Measurements from ENCODE around the gene GRB10. TPM values are rescaled to one million over a fixed set of nuclear protein-coding genes. Genes with fewer than 3 reads are reported as not detected.

Gene GRB10
- total and polyA plus RNA-seq, 2 experiments from 2014 or later, result 35.0 to 154 TPM

DNA sequence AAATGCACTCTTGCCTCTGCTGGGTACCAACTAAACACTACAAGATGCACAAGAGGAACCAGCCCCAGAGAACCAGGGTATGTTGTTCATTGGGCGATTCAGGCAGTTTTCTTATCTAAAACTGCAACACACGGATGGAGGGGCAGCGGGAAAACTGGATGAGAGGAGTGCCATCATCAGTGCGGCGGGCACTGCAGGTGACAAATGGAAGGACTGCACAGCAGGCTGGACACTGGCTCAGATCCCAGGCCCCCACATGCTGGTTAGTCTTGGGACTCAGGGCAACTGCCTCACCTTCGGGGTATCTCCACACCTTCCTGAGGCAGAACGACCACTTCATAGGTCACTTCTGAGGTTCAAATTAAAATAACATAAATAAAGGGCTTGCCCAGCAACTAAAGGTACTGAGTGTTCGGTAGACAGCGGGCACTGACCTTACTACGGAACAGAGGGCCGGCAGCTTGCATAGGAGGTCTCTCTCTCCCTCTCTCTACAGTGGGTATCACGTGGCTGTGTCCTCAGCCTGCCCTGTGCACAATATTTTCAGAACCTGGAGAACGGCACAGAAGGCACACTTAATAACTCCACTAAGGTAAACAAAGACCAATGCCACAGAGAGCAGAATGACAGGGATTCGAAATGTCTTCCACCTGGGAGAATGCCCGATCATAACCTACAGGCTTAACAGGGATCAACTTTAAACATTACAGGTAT, 72.1 kb downstream of the GRB10 start:
- Histone ChIP-seq H3K79me2 (replicated peaks; ENCODE audit: insufficient read depth) (peaks cover 98% of the 10 kb centered on the region), H2AFZ (no peak overlapping the region), H3K9me2 (ENCODE audit: insufficient read depth) (peaks cover 11% of the 10 kb centered on the region; the same call in 1 of the 2 replicates), H3K4me3 (no peak overlapping the region), H3K27ac (ENCODE audit: low read depth) (no peak overlapping the region), H3K4me2 (no peak overlapping the region), H4K20me1 (replicated peaks; ENCODE audit: insufficient read depth) (peaks cover 28% of the 10 kb centered on the region), H3K36me3 (ENCODE audit: insufficient read depth) (no peaks in the 10 kb centered on the region), H3K27me3 (ENCODE audit: insufficient read depth) (no peaks in the 10 kb centered on the region), H3K4me1 (ENCODE audit: insufficient read depth) (peaks cover 36% of the 10 kb centered on the region), H3F3A (replicated peaks; ENCODE audit: low read depth) (no peaks in the 10 kb centered on the region)
- no peak overlapping the region for H3K27ac Mint-ChIP-seq
- DNase-seq (ENCODE audit: low spot score) (no peak), ATAC-seq (no peak)
- H3K27me3 Mint-ChIP-seq (ENCODE audit: insufficient read depth, low read depth, poor library complexity), result peaks cover 7% of the 10 kb centered on the region
- no peaks in the 10 kb centered on the region; the same call in 2 of the 3 replicates for H3K9me3 Mint-ChIP-seq
- TF ChIP-seq, protein P1, sequence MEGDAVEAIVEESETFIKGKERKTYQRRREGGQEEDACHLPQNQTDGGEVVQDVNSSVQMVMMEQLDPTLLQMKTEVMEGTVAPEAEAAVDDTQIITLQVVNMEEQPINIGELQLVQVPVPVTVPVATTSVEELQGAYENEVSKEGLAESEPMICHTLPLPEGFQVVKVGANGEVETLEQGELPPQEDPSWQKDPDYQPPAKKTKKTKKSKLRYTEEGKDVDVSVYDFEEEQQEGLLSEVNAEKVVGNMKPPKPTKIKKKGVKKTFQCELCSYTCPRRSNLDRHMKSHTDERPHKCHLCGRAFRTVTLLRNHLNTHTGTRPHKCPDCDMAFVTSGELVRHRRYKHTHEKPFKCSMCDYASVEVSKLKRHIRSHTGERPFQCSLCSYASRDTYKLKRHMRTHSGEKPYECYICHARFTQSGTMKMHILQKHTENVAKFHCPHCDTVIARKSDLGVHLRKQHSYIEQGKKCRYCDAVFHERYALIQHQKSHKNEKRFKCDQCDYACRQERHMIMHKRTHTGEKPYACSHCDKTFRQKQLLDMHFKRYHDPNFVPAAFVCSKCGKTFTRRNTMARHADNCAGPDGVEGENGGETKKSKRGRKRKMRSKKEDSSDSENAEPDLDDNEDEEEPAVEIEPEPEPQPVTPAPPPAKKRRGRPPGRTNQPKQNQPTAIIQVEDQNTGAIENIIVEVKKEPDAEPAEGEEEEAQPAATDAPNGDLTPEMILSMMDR (conservative IDR thresholded peaks at IDR 0.05; ENCODE audit: low read depth in 2 of 2), result no peak
- TF ChIP-seq JUNB (IDR thresholded peaks at IDR 0.05; ENCODE audit: unreplicated experiment), result no peak
- TF ChIP-seq, protein P2, sequence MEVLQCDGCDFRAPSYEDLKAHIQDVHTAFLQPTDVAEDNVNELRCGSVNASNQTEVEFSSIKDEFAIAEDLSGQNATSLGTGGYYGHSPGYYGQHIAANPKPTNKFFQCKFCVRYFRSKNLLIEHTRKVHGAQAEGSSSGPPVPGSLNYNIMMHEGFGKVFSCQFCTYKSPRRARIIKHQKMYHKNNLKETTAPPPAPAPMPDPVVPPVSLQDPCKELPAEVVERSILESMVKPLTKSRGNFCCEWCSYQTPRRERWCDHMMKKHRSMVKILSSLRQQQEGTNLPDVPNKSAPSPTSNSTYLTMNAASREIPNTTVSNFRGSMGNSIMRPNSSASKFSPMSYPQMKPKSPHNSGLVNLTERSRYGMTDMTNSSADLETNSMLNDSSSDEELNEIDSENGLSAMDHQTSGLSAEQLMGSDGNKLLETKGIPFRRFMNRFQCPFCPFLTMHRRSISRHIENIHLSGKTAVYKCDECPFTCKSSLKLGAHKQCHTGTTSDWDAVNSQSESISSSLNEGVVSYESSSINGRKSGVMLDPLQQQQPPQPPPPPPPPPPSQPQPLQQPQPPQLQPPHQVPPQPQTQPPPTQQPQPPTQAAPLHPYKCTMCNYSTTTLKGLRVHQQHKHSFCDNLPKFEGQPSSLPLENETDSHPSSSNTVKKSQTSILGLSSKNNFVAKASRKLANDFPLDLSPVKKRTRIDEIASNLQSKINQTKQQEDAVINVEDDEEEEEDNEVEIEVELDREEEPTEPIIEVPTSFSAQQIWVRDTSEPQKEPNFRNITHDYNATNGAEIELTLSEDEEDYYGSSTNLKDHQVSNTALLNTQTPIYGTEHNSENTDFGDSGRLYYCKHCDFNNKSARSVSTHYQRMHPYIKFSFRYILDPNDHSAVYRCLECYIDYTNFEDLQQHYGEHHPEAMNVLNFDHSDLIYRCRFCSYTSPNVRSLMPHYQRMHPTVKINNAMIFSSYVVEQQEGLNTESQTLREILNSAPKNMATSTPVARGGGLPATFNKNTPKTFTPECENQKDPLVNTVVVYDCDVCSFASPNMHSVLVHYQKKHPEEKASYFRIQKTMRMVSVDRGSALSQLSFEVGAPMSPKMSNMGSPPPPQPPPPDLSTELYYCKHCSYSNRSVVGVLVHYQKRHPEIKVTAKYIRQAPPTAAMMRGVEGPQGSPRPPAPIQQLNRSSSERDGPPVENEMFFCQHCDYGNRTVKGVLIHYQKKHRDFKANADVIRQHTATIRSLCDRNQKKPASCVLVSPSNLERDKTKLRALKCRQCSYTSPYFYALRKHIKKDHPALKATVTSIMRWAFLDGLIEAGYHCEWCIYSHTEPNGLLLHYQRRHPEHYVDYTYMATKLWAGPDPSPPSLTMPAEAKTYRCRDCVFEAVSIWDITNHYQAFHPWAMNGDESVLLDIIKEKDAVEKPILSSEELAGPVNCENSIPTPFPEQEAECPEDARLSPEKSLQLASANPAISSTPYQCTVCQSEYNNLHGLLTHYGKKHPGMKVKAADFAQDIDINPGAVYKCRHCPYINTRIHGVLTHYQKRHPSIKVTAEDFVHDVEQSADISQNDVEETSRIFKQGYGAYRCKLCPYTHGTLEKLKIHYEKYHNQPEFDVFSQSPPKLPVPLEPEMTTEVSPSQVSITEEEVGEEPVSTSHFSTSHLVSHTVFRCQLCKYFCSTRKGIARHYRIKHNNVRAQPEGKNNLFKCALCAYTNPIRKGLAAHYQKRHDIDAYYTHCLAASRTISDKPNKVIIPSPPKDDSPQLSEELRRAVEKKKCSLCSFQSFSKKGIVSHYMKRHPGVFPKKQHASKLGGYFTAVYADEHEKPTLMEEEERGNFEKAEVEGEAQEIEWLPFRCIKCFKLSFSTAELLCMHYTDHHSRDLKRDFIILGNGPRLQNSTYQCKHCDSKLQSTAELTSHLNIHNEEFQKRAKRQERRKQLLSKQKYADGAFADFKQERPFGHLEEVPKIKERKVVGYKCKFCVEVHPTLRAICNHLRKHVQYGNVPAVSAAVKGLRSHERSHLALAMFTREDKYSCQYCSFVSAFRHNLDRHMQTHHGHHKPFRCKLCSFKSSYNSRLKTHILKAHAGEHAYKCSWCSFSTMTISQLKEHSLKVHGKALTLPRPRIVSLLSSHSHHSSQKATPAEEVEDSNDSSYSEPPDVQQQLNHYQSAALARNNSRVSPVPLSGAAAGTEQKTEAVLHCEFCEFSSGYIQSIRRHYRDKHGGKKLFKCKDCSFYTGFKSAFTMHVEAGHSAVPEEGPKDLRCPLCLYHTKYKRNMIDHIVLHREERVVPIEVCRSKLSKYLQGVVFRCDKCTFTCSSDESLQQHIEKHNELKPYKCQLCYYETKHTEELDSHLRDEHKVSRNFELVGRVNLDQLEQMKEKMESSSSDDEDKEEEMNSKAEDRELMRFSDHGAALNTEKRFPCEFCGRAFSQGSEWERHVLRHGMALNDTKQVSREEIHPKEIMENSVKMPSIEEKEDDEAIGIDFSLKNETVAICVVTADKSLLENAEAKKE (CRISPR knock-in tag; IDR thresholded peaks at IDR 0.05), result no peak
- no peak for TF ChIP-seq EZH2 (IDR thresholded peaks at IDR 0.05; ENCODE audit: low read depth, unreplicated experiment)
- TF ChIP-seq EZH2phosphoT487 (IDR thresholded peaks at IDR 0.05; ENCODE audit: unreplicated experiment), result no peak
- no peak for TF ChIP-seq CREB1 (CRISPR knock-in tag; IDR thresholded peaks at IDR 0.05; ENCODE audit: low read depth)
- no peak for TF ChIP-seq NANOG (IDR thresholded peaks at IDR 0.05; ENCODE audit: borderline replicate concordance)
- TF ChIP-seq POLR2AphosphoS5 (IDR thresholded peaks at IDR 0.05; ENCODE audit: low read depth), result no peak
- H3K4me3 Mint-ChIP-seq, result no peak overlapping the region
- peaks cover 52% of the 10 kb centered on the region for H3K4me1 Mint-ChIP-seq
- H3K36me3 Mint-ChIP-seq (ENCODE audit: low read depth), result peaks cover 7% of the 10 kb centered on the region

Measured in GM23338 (cell line).